Left cardiac atrium (tissue), 4 donors: Measurements from ENCODE around the gene DEDD. TPM values are rescaled to one million over a fixed set of nuclear protein-coding genes. Genes with fewer than 3 reads are reported as not detected.

Experiments
- ATAC-seq, 2 donors: fragments of 200-7000 bp; cut with Tn5 transposase; one replicate each; pipeline ENCODE4 v1.9.1; 2020; ENCODE audit warnings: mild to moderate bottlenecking in 2 of 2, moderate library complexity in 2 of 2
- DNase-seq: peaks from one replicate; pipeline ENCODE4 v3.0.0-alpha.2; 2020
- intact Hi-C, 2 donors: fragments of 100-400 bp; cut with DNase I; formaldehyde crosslinking; loops; one replicate each; pipeline versions ENCODE4 v1.14.1 to v1.15.1; 2022 to 2023
- total RNA-seq, 2 donors: library from RNA; stranded (reverse); fragmentation: NEBNext Ultra II Directional; extraction: Animal tissue kit (Norgen Biotek cat#: 25700); gene quantifications; one replicate each; pipeline ENCODE4 v1.2.1, GENCODE V29; 2021
- donor health status: DM: no; HTN: yes; CAD: no.
- donor health status: DM: no; HTN: yes; CAD: no; lungs with severe emphysema.
- donor health status: DM: yes; HTN: yes; CAD: no.
- donor health status: Dilated cardiomyopathy.

The DEDD gene
- total RNA-seq, 2 donors from 2014 or later = 26.1 to 30.2 TPM

DNA sequence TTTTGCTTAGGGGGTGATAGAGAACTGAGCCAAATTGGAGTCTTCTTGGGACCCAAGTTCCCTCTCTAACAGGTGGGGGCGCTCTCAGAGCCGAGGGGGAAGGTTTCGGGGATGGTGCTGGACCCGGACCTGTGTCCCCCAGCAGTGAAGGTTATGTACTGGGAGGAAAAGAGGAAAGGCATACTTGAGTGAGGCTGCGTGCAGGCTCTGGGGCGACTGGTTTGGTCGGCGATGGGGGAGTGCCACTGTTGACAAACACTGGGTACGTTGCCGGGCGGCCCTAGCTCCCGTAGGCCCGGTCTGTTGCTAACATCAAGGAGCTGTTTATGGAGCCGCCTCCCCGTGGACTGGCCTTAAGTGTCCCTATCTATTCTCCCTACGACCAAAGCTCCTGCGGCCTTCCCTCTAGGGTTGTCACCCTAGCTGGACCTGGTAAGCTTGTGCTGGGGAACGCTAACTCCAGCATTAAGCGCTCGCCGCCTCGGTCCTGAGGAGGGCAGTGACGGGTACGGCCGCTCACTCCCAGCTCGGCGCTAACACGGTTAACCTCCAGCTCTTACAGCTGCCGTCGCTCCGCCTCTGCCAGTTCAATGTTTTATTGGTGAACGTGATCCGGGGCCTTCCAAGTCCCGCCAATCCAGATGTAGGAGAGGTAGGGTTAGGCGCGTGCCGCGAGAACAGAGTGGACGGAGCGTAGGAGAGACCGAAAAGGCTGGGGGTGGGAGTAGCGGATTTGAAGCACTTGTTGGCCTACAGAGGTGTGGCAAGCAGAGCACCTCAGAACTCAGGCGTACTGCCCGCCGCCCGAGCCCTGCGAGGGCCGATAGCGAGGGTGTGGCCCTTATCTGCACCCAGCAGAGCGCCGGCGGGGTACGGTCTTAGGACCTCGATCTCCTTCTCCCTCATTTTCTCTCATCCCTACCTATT, 33.5 kb upstream of the DEDD start, which contains the start of gene PPOX:
Gene PPOX (plus strand): TSS at position 685 of the 927 bp plus-strand sequence. CDS start 422 bp downstream, outside the sequence.
- ATAC-seq (peak; percentile 97), DNase-seq (peak; percentile 98)
- intact Hi-C loops = no loop called here

DNA sequence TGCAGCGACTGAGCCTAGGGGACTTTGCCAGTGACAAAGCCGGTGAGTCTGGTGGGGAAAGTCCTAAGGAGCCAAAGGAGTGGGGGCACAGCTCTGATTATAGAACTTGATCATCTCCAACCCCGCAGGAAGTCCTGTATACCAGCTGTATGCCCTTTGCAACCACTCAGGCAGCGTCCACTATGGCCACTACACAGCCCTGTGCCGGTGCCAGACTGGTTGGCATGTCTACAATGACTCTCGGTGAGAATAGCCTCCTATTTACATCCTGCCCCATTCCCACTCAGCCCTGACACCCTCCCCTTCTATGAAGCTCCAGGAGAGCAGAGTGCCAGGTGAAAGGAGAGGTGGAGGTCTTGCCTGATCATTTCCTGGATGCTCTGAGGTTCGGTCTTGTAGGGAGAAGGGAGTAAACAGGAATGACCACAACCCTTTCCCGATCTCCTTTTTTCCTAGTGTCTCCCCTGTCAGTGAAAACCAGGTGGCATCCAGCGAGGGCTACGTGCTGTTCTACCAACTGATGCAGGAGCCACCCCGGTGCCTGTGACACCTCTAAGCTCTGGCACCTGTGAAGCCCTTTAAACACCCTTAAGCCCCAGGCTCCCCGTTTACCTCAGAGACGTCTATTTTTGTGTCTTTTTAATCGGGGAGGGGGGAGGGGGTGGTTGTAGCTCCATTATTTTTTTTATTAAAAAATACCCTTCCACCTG, 32.6 kb upstream of the DEDD start:
- ATAC-seq (no peak), DNase-seq (peak; percentile 18)
- intact Hi-C loops = no loop called here

DNA sequence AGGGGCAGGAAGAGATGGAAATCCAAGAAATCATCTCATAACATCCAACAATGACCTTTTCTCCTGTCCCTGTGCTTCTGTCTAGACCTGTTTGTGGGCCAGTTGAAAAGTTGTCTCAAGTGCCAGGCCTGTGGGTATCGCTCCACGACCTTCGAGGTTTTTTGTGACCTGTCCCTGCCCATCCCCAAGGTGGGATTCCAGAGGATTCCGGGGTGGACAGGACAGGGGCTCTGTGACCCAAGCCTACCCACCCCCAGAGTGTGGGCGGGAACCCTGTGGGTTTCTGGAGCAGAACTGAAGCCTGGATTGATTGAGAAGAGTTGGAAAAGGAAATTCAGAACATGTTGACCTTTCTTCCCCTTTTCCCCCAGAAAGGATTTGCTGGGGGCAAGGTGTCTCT, 31.3 kb upstream of the DEDD start:
- ATAC-seq (no peak), DNase-seq (peak; percentile 14)
- intact Hi-C loops = no loop called here

DNA sequence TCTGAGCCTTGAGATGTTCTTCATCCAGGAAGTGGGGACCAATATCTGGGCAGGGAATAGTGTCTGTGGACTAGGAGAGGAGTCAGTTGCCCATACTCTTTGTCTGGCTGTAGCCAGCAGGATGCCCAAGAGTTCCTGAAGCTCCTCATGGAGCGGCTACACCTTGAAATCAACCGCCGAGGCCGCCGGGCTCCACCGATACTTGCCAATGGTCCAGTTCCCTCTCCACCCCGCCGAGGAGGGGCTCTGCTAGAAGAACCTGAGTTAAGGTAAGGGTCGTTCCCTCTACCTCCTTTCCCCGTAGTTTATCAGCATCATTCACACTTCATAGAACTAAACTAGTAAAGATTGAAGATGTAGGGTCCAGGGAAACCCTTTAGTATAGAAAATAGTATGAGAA, 30.3 kb upstream of the DEDD start:
- peak; percentile 8 for DNase-seq
- intact Hi-C loops = no loop called here
- no peak for ATAC-seq

DNA sequence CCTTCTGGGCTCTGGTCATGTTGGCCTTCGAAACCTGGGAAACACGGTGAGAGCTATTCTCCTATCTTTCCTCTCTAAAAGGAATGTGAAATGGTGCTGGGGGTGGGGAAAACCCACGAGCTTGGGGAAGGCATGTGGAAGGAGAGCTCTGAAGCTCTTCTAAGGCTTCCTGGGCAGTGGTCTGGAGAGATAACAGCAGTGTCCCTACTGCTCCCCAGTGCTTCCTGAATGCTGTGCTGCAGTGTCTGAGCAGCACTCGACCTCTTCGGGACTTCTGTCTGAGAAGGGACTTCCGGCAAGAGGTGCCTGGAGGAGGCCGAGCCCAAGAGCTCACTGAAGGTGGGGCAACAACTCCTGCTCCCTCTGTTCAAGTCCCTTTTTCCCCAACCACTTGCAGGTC, 29.6 kb upstream of the DEDD start:
- DNase-seq (peak; percentile 17), ATAC-seq (no peak)
- intact Hi-C loops = no loop called here

DNA sequence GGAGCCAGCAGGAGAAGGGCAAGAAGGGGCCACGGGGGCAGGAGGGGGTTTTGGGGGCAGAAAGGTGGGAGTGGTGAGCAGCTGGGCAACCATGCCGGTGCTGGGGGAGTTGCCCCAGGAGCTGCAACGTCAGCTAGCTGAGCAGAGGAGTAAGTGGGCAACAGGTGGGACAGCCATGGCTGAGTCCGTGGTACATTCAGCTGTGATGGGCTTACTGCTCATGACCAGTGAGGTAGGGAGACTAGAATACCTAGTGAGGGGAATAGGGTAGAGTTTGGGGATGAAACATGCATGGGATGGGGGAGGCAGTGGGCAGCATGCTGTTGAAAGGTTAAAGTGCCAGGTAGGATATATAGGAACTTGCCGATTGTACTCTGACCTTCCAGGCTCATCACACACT, 29.2 kb upstream of the DEDD start:
- intact Hi-C loops = no loop called here
- peak; percentile 12 for DNase-seq
- no peak for ATAC-seq

DNA sequence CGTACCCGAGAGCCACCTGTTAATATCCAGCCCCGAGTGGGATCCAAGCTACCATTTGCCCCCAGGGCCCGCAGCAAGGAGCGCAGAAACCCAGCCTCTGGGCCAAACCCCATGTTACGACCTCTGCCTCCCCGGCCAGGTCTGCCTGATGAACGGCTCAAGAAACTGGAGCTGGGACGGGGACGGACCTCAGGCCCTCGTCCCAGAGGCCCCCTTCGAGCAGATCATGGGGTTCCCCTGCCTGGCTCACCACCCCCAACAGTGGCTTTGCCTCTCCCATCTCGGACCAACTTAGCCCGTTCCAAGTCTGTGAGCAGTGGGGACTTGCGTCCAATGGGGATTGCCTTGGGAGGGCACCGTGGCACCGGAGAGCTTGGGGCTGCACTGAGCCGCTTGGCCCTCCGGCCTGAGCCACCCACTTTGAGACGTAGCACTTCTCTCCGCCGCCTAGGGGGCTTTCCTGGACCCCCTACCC, 28.2 kb upstream of the DEDD start:
- DNase-seq (peak; percentile 21), ATAC-seq (no peak)
- intact Hi-C loops = no loop called here

DNA sequence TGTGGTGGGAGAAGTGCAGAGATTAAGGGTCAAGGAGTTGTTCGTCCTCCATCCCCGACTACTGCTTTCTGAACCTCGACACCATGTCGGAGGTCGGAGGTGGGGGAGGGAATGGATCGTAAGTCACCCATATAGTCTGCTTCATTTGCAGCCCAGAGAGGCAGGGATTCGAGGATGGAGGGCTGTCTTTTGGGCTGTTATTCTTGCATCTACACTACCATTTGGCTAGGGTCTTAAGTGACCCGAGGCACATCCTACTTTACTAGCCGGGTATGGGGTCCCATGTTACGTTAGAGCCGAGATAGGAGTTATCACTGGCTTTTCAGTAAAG, 27.4 kb upstream of the DEDD start:
- ATAC-seq (no peak), DNase-seq (peak; percentile 13)
- intact Hi-C loops = no loop called here

DNA sequence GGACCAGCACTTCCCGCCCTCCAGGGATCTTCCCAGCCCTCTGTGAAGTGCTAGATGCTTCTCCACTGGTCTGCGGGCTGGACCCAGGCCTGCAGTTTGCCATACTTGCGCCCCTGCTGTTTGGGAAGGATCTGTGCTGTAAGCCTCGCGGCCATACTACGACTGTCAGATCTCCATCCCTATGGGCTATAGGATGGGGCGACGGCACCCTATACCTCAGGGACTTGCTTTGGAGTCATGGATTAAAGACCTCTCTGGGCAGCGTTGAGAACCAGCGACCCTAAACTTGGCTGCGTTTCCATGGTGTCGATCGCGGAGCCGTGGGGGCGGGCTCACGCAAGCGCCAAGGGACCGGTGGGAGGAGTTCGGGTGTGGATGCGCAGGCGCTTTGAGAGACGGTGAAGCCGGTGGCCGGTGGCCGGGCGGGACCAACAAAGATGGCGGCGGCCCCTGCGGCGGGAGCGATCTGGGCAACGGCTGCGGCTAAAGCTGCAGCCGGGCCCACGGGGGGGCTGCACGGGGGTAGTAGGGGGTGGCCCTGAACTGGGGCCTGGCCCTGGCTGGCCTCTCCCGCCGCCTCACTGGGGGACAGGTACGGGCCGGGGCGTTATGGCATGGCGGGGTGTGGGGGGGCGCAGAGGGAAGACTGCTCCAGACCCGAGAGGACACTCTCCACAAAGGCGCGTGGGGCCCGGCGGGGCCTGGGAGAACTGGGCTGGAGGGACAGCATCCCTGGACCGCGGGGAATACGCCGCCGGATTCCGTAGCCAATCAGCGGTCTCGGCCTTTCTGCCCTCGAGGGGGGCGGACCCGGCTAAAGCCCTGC, 26.8 kb upstream of the DEDD start, which contains the start of gene USP21:
Gene USP21 (plus strand): TSS at position 414 of the 826 bp plus-strand sequence. CDS start 1,141 bp downstream, outside the sequence.
- ATAC-seq (peak; percentile 96), DNase-seq (peak; percentile 95)
- intact Hi-C loops = no loop called here

DNA sequence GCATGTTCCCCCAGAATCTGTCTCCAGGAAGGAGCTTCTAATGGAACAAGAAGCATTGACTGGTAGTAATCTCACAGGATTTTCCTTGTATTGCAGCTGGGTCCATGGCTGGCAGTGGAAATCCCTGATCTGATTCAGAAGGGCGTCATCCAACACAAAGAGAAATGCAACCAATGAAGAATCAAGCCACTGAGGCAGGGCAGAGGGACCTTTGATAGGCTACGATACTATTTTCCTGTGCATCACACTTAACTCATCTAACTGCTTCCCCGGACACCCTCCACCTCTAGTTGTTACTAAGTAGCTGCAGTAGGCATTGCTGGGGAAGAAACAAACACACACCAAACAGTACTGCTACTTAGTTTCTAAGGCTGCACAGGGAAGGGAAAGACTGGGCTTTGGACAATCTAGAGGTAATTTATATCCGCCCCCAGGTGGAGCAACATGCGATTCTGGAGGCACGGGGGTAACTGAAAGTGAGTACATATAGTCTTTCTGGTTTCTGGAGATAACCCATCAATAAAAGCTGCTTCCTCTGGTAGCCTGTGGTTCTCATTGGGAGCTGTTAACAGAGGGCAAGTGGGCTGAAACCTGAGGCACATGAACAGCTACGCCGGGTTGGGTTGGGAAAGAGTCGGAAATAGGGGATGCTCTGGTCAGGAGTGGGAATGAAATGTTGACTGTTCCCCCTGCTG, 26.0 kb upstream of the DEDD start:
- no peak for ATAC-seq
- peak; percentile 5 for DNase-seq
- intact Hi-C loops = no loop called here

DNA sequence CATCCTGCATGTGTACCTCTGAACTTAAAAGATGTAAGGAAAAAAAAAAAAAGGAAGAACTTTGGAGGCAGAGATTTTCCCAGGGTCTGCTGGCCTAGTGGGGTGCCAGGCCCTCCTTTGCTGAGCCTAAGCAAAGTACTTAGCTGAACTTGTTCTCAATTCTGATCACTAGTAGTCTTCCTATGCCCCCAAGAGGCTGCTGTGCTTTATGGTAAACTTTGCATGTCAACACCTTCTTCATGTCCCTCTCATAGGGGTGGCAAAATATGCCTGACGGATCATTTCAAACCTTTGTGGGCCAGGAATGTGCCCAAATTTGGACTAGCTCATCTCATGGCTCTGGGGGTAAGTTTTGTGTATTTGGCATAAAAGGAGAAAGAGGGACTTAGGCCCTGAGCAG, 25.4 kb upstream of the DEDD start:
- intact Hi-C loops = no loop called here
- ATAC-seq (no peak), DNase-seq (no peak)

DNA sequence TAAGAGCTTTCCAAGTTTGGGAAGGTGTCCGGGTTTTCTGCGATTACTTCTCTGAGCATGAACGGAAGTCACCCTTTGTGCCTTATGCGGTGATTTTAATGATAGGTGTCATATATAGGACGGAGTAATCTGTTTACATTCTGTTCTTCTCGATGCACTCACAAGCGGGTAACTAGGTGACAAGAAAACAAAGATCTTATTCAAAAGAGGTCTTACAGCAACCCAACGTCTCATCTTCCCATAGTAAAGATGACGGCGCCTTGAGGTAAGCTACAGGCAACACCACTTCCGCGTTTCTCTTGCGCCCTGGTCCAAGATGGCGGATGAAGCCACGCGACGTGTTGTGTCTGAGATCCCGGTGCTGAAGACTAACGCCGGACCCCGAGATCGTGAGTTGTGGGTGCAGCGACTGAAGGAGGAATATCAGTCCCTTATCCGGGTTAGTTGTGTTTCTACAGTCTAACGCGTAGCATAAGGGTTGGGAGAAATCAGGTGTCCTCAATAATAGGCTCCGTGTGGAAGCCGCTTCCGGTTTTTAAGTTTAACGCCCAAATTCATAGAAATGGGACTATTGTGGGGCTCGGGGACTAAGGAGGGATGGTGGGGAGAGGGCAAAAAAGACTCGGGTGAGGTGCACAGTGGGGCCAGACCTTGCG, 21.3 kb upstream of the DEDD start, which contains the start of gene UFC1:
Gene UFC1 (plus strand): TSS at position 297 of the 656 bp plus-strand sequence. CDS start 20 bp downstream, at position 317.
- intact Hi-C loops = no loop called here
- peak; percentile 86 for DNase-seq
- ATAC-seq = peak; percentile 93 to 96

DNA sequence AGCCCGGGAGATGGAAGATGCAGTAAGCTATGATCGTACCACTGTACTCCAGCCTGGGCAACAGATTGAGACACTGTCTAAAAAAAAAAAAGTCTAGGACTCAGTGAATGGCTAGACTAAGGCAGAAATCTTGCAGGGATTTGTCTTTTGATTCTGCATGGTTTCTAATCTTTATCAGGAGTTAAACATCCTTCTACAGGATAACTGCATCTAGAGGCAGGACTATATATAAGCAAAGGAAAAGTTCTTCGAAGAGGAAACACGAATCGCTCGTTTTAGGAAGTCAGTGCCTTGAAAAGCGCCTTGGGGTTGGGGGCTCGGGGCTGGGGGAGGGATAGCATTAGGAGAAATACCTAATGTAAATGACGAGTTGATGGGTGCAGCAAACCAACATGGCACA, 20.7 kb upstream of the DEDD start:
- no peak for ATAC-seq
- DNase-seq = no peak
- intact Hi-C loops = no loop called here

DNA sequence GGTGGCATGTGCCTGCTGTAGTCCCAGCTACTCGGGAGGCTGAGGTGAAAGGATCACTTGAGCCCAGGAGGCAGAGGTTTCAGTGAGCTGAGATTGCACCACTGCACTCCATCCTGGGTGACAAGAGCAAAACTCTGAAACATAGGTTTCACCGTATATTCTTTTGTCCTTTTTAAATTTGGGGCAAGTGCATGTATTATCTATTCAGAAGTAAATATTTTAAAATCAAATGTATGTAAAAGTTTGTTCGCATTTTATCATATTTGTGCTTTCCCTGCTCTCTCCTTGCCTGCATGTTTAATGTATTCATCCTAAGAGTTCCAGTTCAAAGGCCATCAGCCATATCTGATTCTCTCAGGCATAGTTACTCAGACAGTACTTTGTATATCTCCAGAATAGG, 13.4 kb upstream of the DEDD start:
- intact Hi-C loops = no loop called here
- DNase-seq (no peak), ATAC-seq (no peak)

DNA sequence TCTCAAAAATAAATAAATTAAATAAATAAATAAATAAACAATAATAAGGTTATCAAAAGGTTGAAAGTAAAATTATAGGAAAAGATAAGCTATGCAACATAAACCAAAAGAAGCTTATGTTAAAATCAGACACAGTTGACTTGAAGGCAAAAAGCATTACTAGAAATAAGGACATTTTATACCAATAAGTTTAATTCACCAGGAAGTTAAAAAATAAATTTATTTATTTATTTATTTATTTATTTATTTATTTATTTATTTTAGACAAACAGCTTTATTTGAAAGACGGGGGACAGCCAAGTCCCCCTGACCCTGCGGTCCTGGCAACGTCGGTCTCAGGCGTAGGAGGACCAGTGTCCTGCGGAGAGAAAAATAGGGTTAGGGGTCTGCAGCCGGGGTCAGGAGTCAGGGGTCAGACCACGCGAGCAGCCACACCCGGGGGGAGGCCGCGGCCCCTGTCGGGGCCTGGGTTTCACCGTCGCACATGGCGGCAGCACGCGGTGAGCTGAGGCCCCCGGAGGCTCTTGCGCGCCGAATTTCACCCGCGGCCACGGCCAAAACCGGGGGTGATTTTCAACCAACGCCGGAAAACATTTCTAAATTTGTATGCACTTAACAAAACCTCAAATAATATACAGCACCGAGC, 8.4 kb upstream of the DEDD start:
- no peak for ATAC-seq
- intact Hi-C loops = no loop called here
- DNase-seq = no peak

DNA sequence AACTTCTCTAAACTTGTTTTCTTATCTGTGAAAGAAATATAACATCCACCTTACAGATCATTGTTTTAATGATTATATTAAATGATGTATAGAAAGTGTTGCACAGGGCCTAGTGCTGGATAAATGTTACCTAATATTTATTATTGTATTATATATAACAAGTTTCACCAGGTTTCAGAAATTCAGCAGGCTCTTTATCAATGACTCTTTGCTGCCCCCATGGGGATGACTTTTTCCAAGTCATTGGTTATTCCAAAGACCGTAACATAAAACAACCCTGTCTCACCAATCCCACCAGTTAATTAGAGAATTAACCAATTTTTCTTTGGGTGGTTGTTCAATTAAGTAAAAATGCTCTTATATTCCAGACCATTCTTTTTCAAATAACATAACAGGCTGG, 7.3 kb upstream of the DEDD start:
- intact Hi-C loops = loop anchor here in 1 of 2 donors (10.0 kb wide), 1 partner anchor 95 kb away; the partner anchor contains the start of gene USF1
- ATAC-seq (peak in 1 of 2 donors; percentile 24), DNase-seq (no peak)

DNA sequence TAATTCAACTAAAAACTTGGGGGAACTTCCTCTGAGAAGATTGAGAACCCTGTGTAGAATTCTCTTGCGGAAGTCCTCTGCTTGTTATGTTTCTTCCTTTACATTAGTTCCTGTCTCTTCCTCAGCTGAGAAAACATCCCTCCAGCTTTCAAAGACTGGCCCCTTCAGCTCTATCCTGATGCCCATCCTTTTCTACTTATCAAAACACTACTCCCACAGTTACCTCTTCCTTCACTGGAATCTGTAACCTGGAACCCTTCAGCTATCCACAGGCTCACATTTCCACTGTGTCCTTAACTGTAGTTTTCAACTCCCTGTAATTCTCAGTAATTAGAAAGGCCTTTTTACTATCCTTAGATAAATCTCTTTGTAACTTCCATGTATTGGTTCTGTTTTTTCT, 6.0 kb upstream of the DEDD start:
- DNase-seq (no peak), ATAC-seq (no peak)
- intact Hi-C loops = loop anchor here in 1 of 2 donors (10.0 kb wide), 1 partner anchor 94 kb away; the partner anchor contains the start of gene USF1
